HG03066 (cell line): ENCODE results near the gene POMGNT1.

Experiments
- ATAC-seq: cut with Tn5 transposase; IDR thresholded peaks from one replicate; pipeline ENCODE4 v1.9.1; 2021; ENCODE audit warnings: low read depth; ENCODE audit not compliant: unreplicated experiment

Gene POMGNT1

GRCh38 chr1:46211051-46211450 lies 12.8 kb upstream of the POMGNT1 start:
- ATAC-seq: no peak

GRCh38 chr1:46210561-46210960 lies 12.3 kb upstream of the POMGNT1 start:
- ATAC-seq: no peak

GRCh38 chr1:46206399-46206798 lies 8.2 kb upstream of the POMGNT1 start:
- no peak for ATAC-seq

GRCh38 chr1:46205791-46206190 lies 7.6 kb upstream of the POMGNT1 start:
- ATAC-seq: no peak

GRCh38 chr1:46205141-46205540 lies 6.9 kb upstream of the POMGNT1 start:
- ATAC-seq: no peak

GRCh38 chr1:46204406-46204742 lies 6.1 kb upstream of the POMGNT1 start:
- no peak for ATAC-seq

GRCh38 chr1:46203738-46204405 lies 5.6 kb upstream of the POMGNT1 start:
- no peak for ATAC-seq

- ATAC-seq: no peak
These were observed 1.1 kb upstream of the POMGNT1 start for GRCh38 chr1:46199233-46199749.

GRCh38 chr1:46197560-46197963 lies 672 bp downstream of the POMGNT1 start:
- no peak for ATAC-seq

GRCh38 chr1:46196609-46197008 lies 1.6 kb downstream of the POMGNT1 start:
- ATAC-seq: no peak

- no peak for ATAC-seq
These were observed 3.5 kb downstream of the POMGNT1 start for GRCh38 chr1:46194641-46195193.

GRCh38 chr1:46193984-46194570 lies 4.2 kb downstream of the POMGNT1 start:
- no peak for ATAC-seq

- ATAC-seq: no peak
These were observed 4.9 kb downstream of the POMGNT1 start for GRCh38 chr1:46193285-46193684.

- no peak for ATAC-seq
These were observed 6.1 kb downstream of the POMGNT1 start for GRCh38 chr1:46192171-46192570.

- no peak for ATAC-seq
These were observed 7.1 kb downstream of the POMGNT1 start for GRCh38 chr1:46191033-46191701.

GRCh38 chr1:46190539-46190938 lies 7.7 kb downstream of the POMGNT1 start:
- no peak for ATAC-seq

GRCh38 chr1:46188295-46189030 lies 9.8 kb downstream of the POMGNT1 start:
- ATAC-seq: no peak

- ATAC-seq: no peak
These were observed 10.9 kb downstream of the POMGNT1 start for GRCh38 chr1:46187106-46187869.

- ATAC-seq: no peak
These were observed 12.2 kb downstream of the POMGNT1 start for GRCh38 chr1:46186076-46186475.
